GM12875 (cell line): ENCODE measurements around the gene NRCAM.

ENCODE experiments used
- H3K4me3 ChIP-seq: one replicate; pipeline ENCODE4 v1.5.1; 2011; ENCODE audit warnings: low read depth, low read length, control low read depth
- TF ChIP-seq, protein P1 (sequence below): IDR thresholded peaks from 2 replicates; pipeline ENCODE4 v1.5.1; 2011; ENCODE audit warnings: low read depth, mild to moderate bottlenecking, control low read depth, inconsistent platforms, low read length, moderate library complexity, borderline replicate concordance; ENCODE audit not compliant: insufficient read depth

Gene NRCAM

DNA sequence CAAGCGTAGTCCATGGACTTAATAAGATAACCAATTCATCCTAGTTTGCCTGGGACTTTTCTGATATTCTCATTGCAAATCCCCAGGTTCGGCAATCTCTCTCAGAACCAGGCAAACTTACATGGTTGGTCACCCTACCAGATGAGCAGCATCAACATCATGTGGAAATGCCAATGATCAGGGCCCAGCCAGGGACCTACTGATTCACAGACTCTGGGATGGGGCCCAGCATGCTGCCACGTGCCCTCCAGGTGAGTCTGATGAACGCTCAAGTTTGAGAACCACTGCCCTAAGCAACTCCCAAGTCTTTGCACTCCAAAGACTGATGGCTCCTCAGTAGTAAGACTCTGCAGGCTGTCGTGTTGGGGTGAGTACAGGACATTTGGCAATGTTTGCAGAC is 328.8 kb downstream of the NRCAM start:
- TF ChIP-seq, protein P1, sequence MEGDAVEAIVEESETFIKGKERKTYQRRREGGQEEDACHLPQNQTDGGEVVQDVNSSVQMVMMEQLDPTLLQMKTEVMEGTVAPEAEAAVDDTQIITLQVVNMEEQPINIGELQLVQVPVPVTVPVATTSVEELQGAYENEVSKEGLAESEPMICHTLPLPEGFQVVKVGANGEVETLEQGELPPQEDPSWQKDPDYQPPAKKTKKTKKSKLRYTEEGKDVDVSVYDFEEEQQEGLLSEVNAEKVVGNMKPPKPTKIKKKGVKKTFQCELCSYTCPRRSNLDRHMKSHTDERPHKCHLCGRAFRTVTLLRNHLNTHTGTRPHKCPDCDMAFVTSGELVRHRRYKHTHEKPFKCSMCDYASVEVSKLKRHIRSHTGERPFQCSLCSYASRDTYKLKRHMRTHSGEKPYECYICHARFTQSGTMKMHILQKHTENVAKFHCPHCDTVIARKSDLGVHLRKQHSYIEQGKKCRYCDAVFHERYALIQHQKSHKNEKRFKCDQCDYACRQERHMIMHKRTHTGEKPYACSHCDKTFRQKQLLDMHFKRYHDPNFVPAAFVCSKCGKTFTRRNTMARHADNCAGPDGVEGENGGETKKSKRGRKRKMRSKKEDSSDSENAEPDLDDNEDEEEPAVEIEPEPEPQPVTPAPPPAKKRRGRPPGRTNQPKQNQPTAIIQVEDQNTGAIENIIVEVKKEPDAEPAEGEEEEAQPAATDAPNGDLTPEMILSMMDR = no peak
- no peak overlapping the region for H3K4me3 ChIP-seq

DNA sequence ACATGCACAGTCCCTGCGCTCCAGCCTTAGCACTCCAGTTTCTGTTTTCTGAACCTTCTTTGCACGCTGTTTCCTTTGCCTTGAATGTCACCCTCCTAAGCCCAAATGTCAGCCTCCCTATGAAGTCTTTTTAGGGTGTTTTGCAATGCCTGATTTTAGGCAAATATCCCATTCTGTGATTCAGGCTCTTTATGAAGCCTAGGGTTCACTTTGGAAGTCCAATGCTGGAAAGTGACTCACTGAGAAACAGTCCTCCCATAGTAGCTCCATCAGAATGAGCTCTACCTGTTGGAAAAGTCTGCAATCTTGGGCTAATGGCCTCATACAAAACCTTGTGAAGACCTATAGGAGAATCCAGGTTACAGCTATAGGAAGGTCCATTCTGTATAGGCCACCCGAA is 331.4 kb downstream of the NRCAM start:
- H3K4me3 ChIP-seq = no peak overlapping the region
- TF ChIP-seq, protein P1 = no peak

DNA sequence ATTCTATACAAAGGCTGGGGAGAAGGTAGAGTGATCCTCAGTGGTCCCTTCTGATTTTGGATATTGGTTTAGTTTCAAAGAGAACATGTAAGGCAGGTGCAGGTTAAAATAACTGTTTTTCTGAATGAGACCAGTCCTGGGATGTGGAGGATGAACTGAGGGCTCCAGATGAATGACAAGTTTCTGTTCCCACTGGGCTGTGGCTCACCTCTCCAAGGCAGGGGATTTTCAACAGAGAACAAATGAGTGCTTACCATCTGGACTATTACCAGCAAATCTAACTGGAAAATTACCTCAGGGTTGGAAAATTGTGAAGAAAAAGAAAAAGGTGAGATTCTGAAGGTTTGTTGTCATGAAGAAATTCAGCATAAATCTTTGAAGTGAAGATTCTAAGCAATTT is 334.1 kb downstream of the NRCAM start:
- TF ChIP-seq, protein P1 = no peak
- no peak overlapping the region for H3K4me3 ChIP-seq

DNA sequence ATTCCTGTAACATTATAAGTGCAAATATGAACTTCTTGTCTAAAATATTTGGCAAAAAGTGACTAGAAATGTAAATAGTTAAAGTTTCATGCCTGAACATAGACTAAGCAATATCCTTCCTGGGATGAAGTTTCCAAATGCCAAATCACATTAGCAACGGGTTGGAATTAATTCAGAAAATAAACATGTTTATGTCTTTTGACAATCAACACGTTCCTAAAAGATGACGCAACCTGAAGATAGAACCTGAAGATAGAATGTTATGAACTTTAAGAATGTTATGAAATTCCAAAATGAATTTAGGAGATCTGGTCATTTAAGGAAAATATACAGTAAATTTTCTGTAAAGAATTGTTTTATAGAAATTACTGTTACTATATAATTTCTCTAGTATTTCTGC is 335.3 kb downstream of the NRCAM start:
- no peak overlapping the region for H3K4me3 ChIP-seq
- TF ChIP-seq, protein P1 = no peak

DNA sequence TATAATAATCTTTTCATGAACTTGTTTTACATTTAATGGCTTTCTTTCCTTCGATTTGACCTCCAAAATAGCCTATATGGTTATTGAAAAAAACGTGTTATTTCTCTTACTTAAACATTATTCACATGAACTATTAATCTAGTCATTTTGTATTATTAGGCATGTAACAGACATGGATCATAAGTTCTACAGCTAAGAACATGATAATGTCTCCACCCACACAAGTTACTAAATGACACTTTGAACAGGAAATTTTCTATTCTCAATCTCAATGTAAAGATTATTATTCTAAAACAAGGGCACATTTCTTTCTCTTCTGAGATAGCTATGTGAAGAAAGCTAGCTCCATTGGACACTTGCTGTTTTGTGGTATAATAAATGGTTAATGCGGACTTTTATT is 336.0 kb downstream of the NRCAM start:
- TF ChIP-seq, protein P1 = no peak
- H3K4me3 ChIP-seq = no peak overlapping the region

DNA sequence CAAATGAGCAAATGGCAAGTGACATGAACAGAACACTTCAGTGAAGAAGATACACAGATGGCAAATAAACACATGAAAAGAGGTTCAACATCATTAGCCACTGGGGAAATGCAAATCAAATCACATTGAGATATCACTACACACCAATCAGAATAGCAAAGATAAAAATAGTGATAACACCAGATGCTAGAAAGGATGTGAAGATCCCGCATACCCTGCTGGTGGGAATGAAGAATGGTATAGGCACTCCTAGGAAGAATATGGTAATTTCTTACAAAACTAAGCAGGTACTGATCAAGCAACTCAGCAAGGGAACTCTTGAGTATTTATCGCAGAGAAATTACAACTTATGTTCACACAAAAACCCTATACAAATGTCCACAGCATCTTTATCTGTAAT is 337.3 kb downstream of the NRCAM start:
- no peak overlapping the region for H3K4me3 ChIP-seq
- TF ChIP-seq, protein P1 = no peak

DNA sequence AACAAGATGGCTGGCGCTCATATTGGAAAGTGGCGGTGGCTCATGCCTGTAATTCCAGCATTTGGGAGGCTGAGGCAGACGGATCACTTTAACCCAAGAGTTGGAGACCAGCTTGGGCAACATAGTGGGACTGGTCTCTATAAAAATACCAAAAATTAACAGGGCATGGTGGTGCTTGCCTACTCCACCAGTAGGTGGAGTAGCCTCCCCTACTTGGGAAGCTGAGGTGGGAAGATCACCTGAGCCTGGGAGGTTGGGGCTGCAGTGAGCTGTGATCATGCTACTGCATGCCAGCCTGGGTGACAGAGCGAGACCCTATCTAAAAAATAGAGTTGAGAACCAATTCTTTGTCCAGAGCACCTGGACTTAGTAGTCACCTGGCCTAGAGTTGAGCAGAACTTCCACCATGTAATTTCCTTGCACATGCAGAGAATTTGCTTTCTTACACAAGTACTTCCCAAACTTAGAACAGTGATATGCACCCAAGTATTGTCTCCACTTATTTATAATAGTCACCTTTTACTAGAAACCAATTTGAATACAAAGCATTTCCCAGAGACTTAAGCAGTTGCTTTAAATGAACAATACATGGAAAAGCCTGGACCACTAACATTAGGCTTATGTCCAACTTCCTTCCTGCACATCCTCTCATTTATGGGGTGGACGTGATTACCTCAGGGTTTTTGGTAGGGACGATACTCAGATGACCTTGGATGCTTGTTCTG is 342.0 kb downstream of the NRCAM start:
- no peak overlapping the region for H3K4me3 ChIP-seq
- TF ChIP-seq, protein P1 = peak; percentile 86
